T-helper 17 cell (primary cell): ENCODE data around the gene ISG20. TPM values are rescaled to one million over a fixed set of nuclear protein-coding genes. Genes with fewer than 3 reads are reported as not detected.

ENCODE experiments used
- ATAC-seq: fragments of 150-1000 bp; cut with Tn5 transposase; 2 replicates; pipeline ENCODE4 v1.10.0; 2021; ENCODE audit warnings: mild to moderate bottlenecking, moderate library complexity
- DNase-seq, 3 donors: peaks; one replicate each; pipeline versions ENCODE4 v3.0.0 to v3.0.0-alpha.2; 2020 to 2021
- H3K9me3 ChIP-seq: one replicate; pipeline ENCODE4 v1.7.0; 2013; ENCODE audit warnings: low read length, mild to moderate bottlenecking; ENCODE audit not compliant: control insufficient read depth, poor library complexity, severe bottlenecking
- H3K27ac Mint-ChIP-seq: one replicate; pipeline ENCODE4 v1.8.0; 2022; ENCODE audit warnings: mild to moderate bottlenecking, moderate library complexity, mixed read lengths
- H3K27me3 Mint-ChIP-seq: one replicate; pipeline ENCODE4 v1.8.0; 2022; ENCODE audit warnings: mixed read lengths
- H3K36me3 Mint-ChIP-seq: one replicate; pipeline ENCODE4 v1.8.0; 2022; ENCODE audit warnings: low read depth, mixed read lengths
- H3K4me1 Mint-ChIP-seq: one replicate; pipeline ENCODE4 v1.8.0; 2022; ENCODE audit warnings: mild to moderate bottlenecking, mixed read lengths
- H3K4me3 Mint-ChIP-seq: one replicate; pipeline ENCODE4 v1.8.0; 2022; ENCODE audit warnings: mild to moderate bottlenecking, moderate library complexity, mixed read lengths
- total RNA-seq, 4 donors: library from RNA in 2 of 4; stranded (reverse) in 2 of 4; gene quantifications; one replicate each; pipeline ENCODE4 v1.2.3 and lab custom pipeline; 2022 to 2026

The ISG20 gene
- total RNA-seq, 2 donors from 2014 or later = 124 to 141 TPM

GRCh38 chr15:88656760-88657221 is 18.0 kb downstream of the ISG20 start:
- H3K9me3 ChIP-seq = no peaks in the 10 kb centered on the region
- no peaks in the 10 kb centered on the region for H3K27me3 Mint-ChIP-seq
- peak overlapping the region; percentile 80 for H3K27ac Mint-ChIP-seq
- peaks cover 33% of the 10 kb centered on the region for H3K4me1 Mint-ChIP-seq
- no peak for DNase-seq
- ATAC-seq = peak; percentile 66
- H3K36me3 Mint-ChIP-seq = peaks cover 2% of the 10 kb centered on the region
- no peak overlapping the region for H3K4me3 Mint-ChIP-seq

- H3K27me3 Mint-ChIP-seq = no peaks in the 10 kb centered on the region
- peaks cover 2% of the 10 kb centered on the region for H3K36me3 Mint-ChIP-seq
- peak overlapping the region; percentile 5 for H3K4me3 Mint-ChIP-seq
- H3K27ac Mint-ChIP-seq = peak overlapping the region; percentile 80
- no peak for ATAC-seq
- no peak for DNase-seq
- peaks cover 32% of the 10 kb centered on the region for H3K4me1 Mint-ChIP-seq
- H3K9me3 ChIP-seq = no peaks in the 10 kb centered on the region
Measured at GRCh38 chr15:88657326-88658069, 18.7 kb downstream of the ISG20 start.

- peak overlapping the region; percentile 80 for H3K27ac Mint-ChIP-seq
- no peaks in the 10 kb centered on the region for H3K9me3 ChIP-seq
- peaks cover 25% of the 10 kb centered on the region for H3K4me1 Mint-ChIP-seq
- no peaks in the 10 kb centered on the region for H3K27me3 Mint-ChIP-seq
- ATAC-seq (no peak), DNase-seq (no peak)
- no peak overlapping the region for H3K4me3 Mint-ChIP-seq
- H3K36me3 Mint-ChIP-seq = peaks cover 2% of the 10 kb centered on the region
Measured at GRCh38 chr15:88658070-88658965, 19.5 kb downstream of the ISG20 start.

- ATAC-seq (no peak), DNase-seq (no peak)
- no peaks in the 10 kb centered on the region for H3K9me3 ChIP-seq
- Mint-ChIP-seq H3K27me3 (no peaks in the 10 kb centered on the region), H3K4me1 (peaks cover 27% of the 10 kb centered on the region), H3K4me3 (no peak overlapping the region), H3K27ac (peak overlapping the region; percentile 45), H3K36me3 (peaks cover 2% of the 10 kb centered on the region)
Measured at GRCh38 chr15:88658972-88659931, 20.4 kb downstream of the ISG20 start.

- DNase-seq (no peak), ATAC-seq (no peak)
- Mint-ChIP-seq H3K36me3 (no peaks in the 10 kb centered on the region), H3K27ac (peak overlapping the region; percentile 21), H3K4me1 (peaks cover 19% of the 10 kb centered on the region), H3K4me3 (no peak overlapping the region), H3K27me3 (no peaks in the 10 kb centered on the region)
- no peaks in the 10 kb centered on the region for H3K9me3 ChIP-seq
Measured at GRCh38 chr15:88661041-88661700, 22.4 kb downstream of the ISG20 start.

- peaks cover 19% of the 10 kb centered on the region for H3K4me1 Mint-ChIP-seq
- no peak for ATAC-seq
- no peaks in the 10 kb centered on the region for H3K36me3 Mint-ChIP-seq
- no peaks in the 10 kb centered on the region for H3K9me3 ChIP-seq
- H3K27ac Mint-ChIP-seq = no peak overlapping the region
- DNase-seq = no peak
- no peak overlapping the region for H3K4me3 Mint-ChIP-seq
- H3K27me3 Mint-ChIP-seq = no peaks in the 10 kb centered on the region
Measured at GRCh38 chr15:88661761-88662556, 23.1 kb downstream of the ISG20 start.

- no peaks in the 10 kb centered on the region for H3K36me3 Mint-ChIP-seq
- peak overlapping the region; percentile 31 for H3K4me3 Mint-ChIP-seq
- peaks cover 12% of the 10 kb centered on the region for H3K4me1 Mint-ChIP-seq
- peak overlapping the region; percentile 49 for H3K27ac Mint-ChIP-seq
- DNase-seq (no peak), ATAC-seq (no peak)
- H3K9me3 ChIP-seq = no peaks in the 10 kb centered on the region
- H3K27me3 Mint-ChIP-seq = peaks cover 8% of the 10 kb centered on the region
Measured at GRCh38 chr15:88663141-88663621, 24.4 kb downstream of the ISG20 start.

- Mint-ChIP-seq H3K27me3 (peaks cover 8% of the 10 kb centered on the region), H3K4me1 (peaks cover 11% of the 10 kb centered on the region), H3K27ac (peak overlapping the region; percentile 49), H3K4me3 (no peak overlapping the region), H3K36me3 (no peaks in the 10 kb centered on the region)
- peak in 1 of 3 donors; percentile 29 for DNase-seq
- H3K9me3 ChIP-seq = no peaks in the 10 kb centered on the region
- ATAC-seq = peak; percentile 91
Measured at GRCh38 chr15:88664151-88664778, 25.4 kb downstream of the ISG20 start.

GRCh38 chr15:88674661-88675060 is 35.8 kb downstream of the ISG20 start:
- no peak for ATAC-seq
- Mint-ChIP-seq H3K4me1 (no peaks in the 10 kb centered on the region), H3K27me3 (peaks cover 21% of the 10 kb centered on the region), H3K36me3 (peaks cover 8% of the 10 kb centered on the region), H3K27ac (no peak overlapping the region), H3K4me3 (no peak overlapping the region)
- DNase-seq = no peak
- no peaks in the 10 kb centered on the region for H3K9me3 ChIP-seq

- Mint-ChIP-seq H3K4me3 (no peak overlapping the region), H3K27me3 (peaks cover 5% of the 10 kb centered on the region), H3K4me1 (no peaks in the 10 kb centered on the region), H3K36me3 (peaks cover 8% of the 10 kb centered on the region), H3K27ac (no peak overlapping the region)
- no peaks in the 10 kb centered on the region for H3K9me3 ChIP-seq
- ATAC-seq (no peak), DNase-seq (no peak)
Measured at GRCh38 chr15:88678755-88679154, 39.9 kb downstream of the ISG20 start.

GRCh38 chr15:88680241-88681001 is 41.6 kb downstream of the ISG20 start:
- no peak overlapping the region for H3K27ac Mint-ChIP-seq
- peaks cover 8% of the 10 kb centered on the region for H3K36me3 Mint-ChIP-seq
- no peaks in the 10 kb centered on the region for H3K9me3 ChIP-seq
- ATAC-seq (no peak), DNase-seq (no peak)
- H3K27me3 Mint-ChIP-seq = peaks cover 16% of the 10 kb centered on the region
- no peak overlapping the region for H3K4me3 Mint-ChIP-seq
- H3K4me1 Mint-ChIP-seq = no peaks in the 10 kb centered on the region
